Fibroblast of skin of left biceps (primary cell): Measurements from ENCODE around the gene AGAP1.

Experiments used
- DNase-seq, 2 experiments: peaks; one replicate each; pipeline ENCODE4 v3.0.0-alpha.2; 2013; ENCODE audit warnings: low read depth in 2 of 2

Gene AGAP1

GRCh38 chr2:235489897-235490296 lies 3.9 kb upstream of the AGAP1 start:
- no peak for DNase-seq

- no peak for DNase-seq
Measured at GRCh38 chr2:235492850-235493344, 946 bp upstream of the AGAP1 start.

- no peak for DNase-seq
Measured at GRCh38 chr2:235493402-235493774, 455 bp upstream of the AGAP1 start.

- no peak for DNase-seq
Measured at GRCh38 chr2:235494716-235495372, 1.0 kb downstream of the AGAP1 start.

- no peak for DNase-seq
Measured at GRCh38 chr2:235495373-235496238, 1.8 kb downstream of the AGAP1 start.

- DNase-seq = no peak
Measured at GRCh38 chr2:235496239-235496621, 2.4 kb downstream of the AGAP1 start.

- DNase-seq = no peak
Measured at GRCh38 chr2:235497096-235497495, 3.3 kb downstream of the AGAP1 start.

GRCh38 chr2:235498541-235498940 lies 4.7 kb downstream of the AGAP1 start:
- no peak for DNase-seq

- DNase-seq = no peak
Measured at GRCh38 chr2:235498946-235499812, 5.3 kb downstream of the AGAP1 start.

GRCh38 chr2:235500110-235500760 lies 6.4 kb downstream of the AGAP1 start:
- no peak for DNase-seq

- no peak for DNase-seq
Measured at GRCh38 chr2:235500761-235501672, 7.2 kb downstream of the AGAP1 start.

GRCh38 chr2:235501673-235502031 lies 7.8 kb downstream of the AGAP1 start:
- no peak for DNase-seq

- no peak for DNase-seq
Measured at GRCh38 chr2:235502336-235502735, 8.5 kb downstream of the AGAP1 start.

GRCh38 chr2:235504441-235505180 lies 10.8 kb downstream of the AGAP1 start:
- DNase-seq = no peak

- no peak for DNase-seq
Measured at GRCh38 chr2:235505181-235505741, 11.4 kb downstream of the AGAP1 start.

GRCh38 chr2:235506291-235506996 lies 12.6 kb downstream of the AGAP1 start:
- DNase-seq = no peak

- DNase-seq = no peak
Measured at GRCh38 chr2:235506997-235507615, 13.3 kb downstream of the AGAP1 start.

GRCh38 chr2:235507928-235508327 lies 14.1 kb downstream of the AGAP1 start:
- no peak for DNase-seq
